ENCODE data around the gene JCAD. TPM values are rescaled to one million over a fixed set of nuclear protein-coding genes. Genes with fewer than 3 reads are reported as not detected.
A peak's percentile ranks its signal among the peaks of the same experiment; 100 is the strongest.

JCAD gene
- total RNA-seq, 1 experiment from 2014 or later, result 10.0 TPM

DNA sequence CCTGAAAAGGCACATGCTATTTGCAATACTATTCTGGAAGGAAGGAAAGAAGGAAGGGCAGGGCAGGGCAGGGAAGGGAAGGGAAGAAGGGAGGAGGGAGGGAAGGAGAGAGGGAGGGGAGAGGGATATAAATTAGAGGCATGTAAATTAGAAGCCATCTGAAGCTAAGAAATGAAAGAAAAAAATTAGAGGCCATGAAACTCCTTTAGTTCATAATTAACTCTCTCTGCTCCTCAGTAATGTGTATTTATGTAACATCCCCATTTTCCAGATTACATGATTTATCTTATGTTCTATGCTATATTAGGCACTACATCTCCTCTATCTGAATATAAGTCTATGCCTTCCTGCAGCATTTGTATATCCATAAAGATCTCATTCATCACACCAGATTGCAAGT lies 12.7 kb upstream of the JCAD start:
- BruUV-seq (replicated peaks), result no TSS peak
- Mint-ChIP-seq H3K36me3 (ENCODE audit: insufficient read depth, unreplicated experiment) (no peaks in the 10 kb centered on the region), H3K4me3 (ENCODE audit: unreplicated experiment) (no peak overlapping the region), H3K27ac (ENCODE audit: unreplicated experiment) (no peak overlapping the region), H3K4me1 (ENCODE audit: low read depth, unreplicated experiment) (peaks cover 19% of the 10 kb centered on the region), H3K27me3 (ENCODE audit: insufficient read depth, unreplicated experiment) (no peaks in the 10 kb centered on the region), H3K9me3 (ENCODE audit: unreplicated experiment) (no peaks in the 10 kb centered on the region)
- ChIA-PET POLR2A (no interaction called here), CTCF (interaction anchor here (0.6 kb wide), 1 partner anchor 21 kb away, joined by 3 read pairs; no protein-coding TSS in a partner anchor)
- intact Hi-C loops (cut with micrococcal nuclease; ENCODE audit: unreplicated experiment), result no loop called here
- H3K36me3 ChIP-seq (ENCODE audit: control insufficient read depth, insufficient read depth, low read length), result no peaks in the 10 kb centered on the region
- TF ChIP-seq, protein P1, sequence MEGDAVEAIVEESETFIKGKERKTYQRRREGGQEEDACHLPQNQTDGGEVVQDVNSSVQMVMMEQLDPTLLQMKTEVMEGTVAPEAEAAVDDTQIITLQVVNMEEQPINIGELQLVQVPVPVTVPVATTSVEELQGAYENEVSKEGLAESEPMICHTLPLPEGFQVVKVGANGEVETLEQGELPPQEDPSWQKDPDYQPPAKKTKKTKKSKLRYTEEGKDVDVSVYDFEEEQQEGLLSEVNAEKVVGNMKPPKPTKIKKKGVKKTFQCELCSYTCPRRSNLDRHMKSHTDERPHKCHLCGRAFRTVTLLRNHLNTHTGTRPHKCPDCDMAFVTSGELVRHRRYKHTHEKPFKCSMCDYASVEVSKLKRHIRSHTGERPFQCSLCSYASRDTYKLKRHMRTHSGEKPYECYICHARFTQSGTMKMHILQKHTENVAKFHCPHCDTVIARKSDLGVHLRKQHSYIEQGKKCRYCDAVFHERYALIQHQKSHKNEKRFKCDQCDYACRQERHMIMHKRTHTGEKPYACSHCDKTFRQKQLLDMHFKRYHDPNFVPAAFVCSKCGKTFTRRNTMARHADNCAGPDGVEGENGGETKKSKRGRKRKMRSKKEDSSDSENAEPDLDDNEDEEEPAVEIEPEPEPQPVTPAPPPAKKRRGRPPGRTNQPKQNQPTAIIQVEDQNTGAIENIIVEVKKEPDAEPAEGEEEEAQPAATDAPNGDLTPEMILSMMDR (IDR thresholded peaks at IDR 0.05; ENCODE audit: insufficient read depth in 1 of 2, low read depth in 1 of 2, low read length in 1 of 2, severe bottlenecking in 1 of 2, unreplicated experiment in 1 of 2), result no peak
- peaks cover 17% of the 10 kb centered on the region for H3K4me1 ChIP-seq
- no peak for DNase-seq
- no peaks in the 10 kb centered on the region for H3K27me3 ChIP-seq (replicated peaks; ENCODE audit: control insufficient read depth, insufficient read depth, low read length)
- H3K4me3 ChIP-seq (ENCODE audit: low read depth, low read length), result no peak overlapping the region
- no peaks in the 10 kb centered on the region for H3K9me3 ChIP-seq

DNA sequence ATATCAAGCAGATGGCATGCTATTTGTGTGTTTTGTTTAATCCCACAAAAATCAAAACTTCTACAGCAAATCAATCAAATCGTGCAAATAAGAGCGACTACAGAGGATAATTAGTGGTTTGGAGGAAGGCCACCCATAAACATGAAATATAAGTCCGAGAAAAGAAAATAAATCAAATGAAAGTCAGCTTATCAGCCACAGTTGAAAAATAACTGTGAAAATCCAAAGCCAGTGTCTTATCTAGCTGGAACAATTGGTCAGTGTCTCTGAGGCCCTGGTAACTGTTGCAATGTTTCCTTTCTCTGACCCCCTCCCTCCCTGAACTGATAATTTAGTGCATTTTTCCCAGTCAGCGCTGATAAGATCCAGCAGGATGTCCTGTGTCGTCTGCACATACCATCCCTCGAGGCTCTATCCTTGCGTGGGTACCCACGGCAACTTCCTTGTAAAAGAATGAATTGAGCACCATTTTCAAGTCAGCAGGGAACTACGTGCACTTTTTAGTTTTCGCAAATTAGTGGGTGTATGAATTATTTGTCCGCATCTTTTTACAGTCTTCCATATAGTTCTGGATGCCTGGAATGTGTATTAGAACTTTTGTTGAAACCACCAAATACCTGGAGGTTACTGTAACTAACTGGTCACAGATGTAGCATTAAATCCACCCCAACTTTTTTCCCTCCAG lies 10.8 kb upstream of the JCAD start:
- H3K27ac Mint-ChIP-seq (ENCODE audit: unreplicated experiment), result peak overlapping the region; percentile 8
- H3K4me3 ChIP-seq (ENCODE audit: low read depth, low read length), result no peak overlapping the region
- CTCF ChIA-PET, result interaction anchor here (0.6 kb wide), 1 partner anchor 19 kb away, joined by 8 read pairs; no protein-coding TSS in a partner anchor
- H3K27me3 ChIP-seq (replicated peaks; ENCODE audit: control insufficient read depth, insufficient read depth, low read length), result no peaks in the 10 kb centered on the region
- H3K9me3 Mint-ChIP-seq (ENCODE audit: unreplicated experiment), result no peaks in the 10 kb centered on the region
- no peaks in the 10 kb centered on the region for H3K27me3 Mint-ChIP-seq (ENCODE audit: insufficient read depth, unreplicated experiment)
- intact Hi-C loops (cut with micrococcal nuclease; ENCODE audit: unreplicated experiment), result loop anchor here (1.0 kb wide), 2 partner anchors 13 to 171 kb away; no protein-coding TSS in a partner anchor
- no peaks in the 10 kb centered on the region for H3K9me3 ChIP-seq
- no peaks in the 10 kb centered on the region for H3K36me3 Mint-ChIP-seq (ENCODE audit: insufficient read depth, unreplicated experiment)
- no peaks in the 10 kb centered on the region for H3K36me3 ChIP-seq (ENCODE audit: control insufficient read depth, insufficient read depth, low read length)
- H3K4me1 ChIP-seq, result peaks cover 17% of the 10 kb centered on the region
- BruUV-seq (replicated peaks), result no TSS peak
- TF ChIP-seq, protein P1 (IDR thresholded peaks at IDR 0.05; ENCODE audit: insufficient read depth in 1 of 2, low read depth in 1 of 2, low read length in 1 of 2, severe bottlenecking in 1 of 2, unreplicated experiment in 1 of 2), result no peak
- peak; percentile 75 to 78 for DNase-seq
- POLR2A ChIA-PET, result interaction anchor here (0.6 kb wide), 1 partner anchor 711 kb away, joined by 3 read pairs; no protein-coding TSS in a partner anchor
- peak overlapping the region; percentile 15 for H3K4me3 Mint-ChIP-seq (ENCODE audit: unreplicated experiment)
- H3K4me1 Mint-ChIP-seq (ENCODE audit: low read depth, unreplicated experiment), result peaks cover 19% of the 10 kb centered on the region

DNA sequence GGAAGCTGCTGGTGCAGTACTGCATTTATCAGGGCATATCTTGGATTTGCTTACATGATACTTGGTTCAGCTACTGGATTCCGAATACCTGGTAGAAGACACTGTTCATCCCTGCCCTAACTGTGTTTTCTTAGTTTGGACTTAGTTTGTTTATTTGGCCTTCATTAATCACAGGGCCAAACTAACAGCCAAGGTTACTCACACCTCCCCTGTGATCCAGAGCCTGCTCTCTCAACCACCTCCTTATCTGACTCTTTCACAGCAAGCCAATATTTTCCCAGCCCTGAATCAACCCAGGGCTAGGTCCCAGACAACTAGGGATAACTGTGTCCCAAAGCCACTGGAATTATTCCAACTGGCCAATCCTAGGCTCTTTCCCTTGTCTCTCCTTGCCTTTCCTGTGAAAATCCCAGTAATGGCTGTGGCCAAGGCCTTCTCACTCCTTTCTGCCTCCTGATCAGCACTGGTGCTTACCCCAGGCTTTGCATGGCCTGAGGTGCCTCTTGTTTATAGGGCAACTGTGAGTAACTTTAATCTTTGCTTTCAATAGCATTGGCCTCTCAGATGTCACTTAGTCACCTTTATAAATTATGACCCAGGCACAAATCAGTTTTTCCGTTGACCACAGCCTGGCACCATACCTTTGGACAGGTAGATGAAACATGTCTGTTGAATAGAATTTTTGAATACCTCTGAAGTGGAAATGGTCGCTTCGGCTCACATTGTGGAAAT lies 9.3 kb upstream of the JCAD start:
- Mint-ChIP-seq H3K4me1 (ENCODE audit: low read depth, unreplicated experiment) (peaks cover 19% of the 10 kb centered on the region), H3K9me3 (ENCODE audit: unreplicated experiment) (no peaks in the 10 kb centered on the region), H3K4me3 (ENCODE audit: unreplicated experiment) (no peak overlapping the region), H3K36me3 (ENCODE audit: insufficient read depth, unreplicated experiment) (no peaks in the 10 kb centered on the region), H3K27ac (ENCODE audit: unreplicated experiment) (no peak overlapping the region), H3K27me3 (ENCODE audit: insufficient read depth, unreplicated experiment) (no peaks in the 10 kb centered on the region)
- DNase-seq, result no peak
- TF ChIP-seq, protein P1 (IDR thresholded peaks at IDR 0.05; ENCODE audit: insufficient read depth in 1 of 2, low read depth in 1 of 2, low read length in 1 of 2, severe bottlenecking in 1 of 2, unreplicated experiment in 1 of 2), result no peak
- H3K27me3 ChIP-seq (replicated peaks; ENCODE audit: control insufficient read depth, insufficient read depth, low read length), result no peaks in the 10 kb centered on the region
- ChIA-PET CTCF (interaction anchor here (0.7 kb wide), 1 partner anchor 73 kb away, joined by 6 read pairs; no protein-coding TSS in a partner anchor), POLR2A (no interaction called here)
- H3K36me3 ChIP-seq (ENCODE audit: control insufficient read depth, insufficient read depth, low read length), result no peaks in the 10 kb centered on the region
- no peak overlapping the region for H3K4me3 ChIP-seq (ENCODE audit: low read depth, low read length)
- intact Hi-C loops (cut with micrococcal nuclease; ENCODE audit: unreplicated experiment), result no loop called here
- no TSS peak for BruUV-seq (replicated peaks)
- H3K9me3 ChIP-seq, result no peaks in the 10 kb centered on the region
- peaks cover 17% of the 10 kb centered on the region for H3K4me1 ChIP-seq
